Uterus (tissue), 2 donors: Measurements from ENCODE around the gene ADPRHL1.

Experiments
- CTCF ChIP-seq, 4 experiments: fragments of 200-600 bp in 2 of 4; fragments of 450-650 bp in 2 of 4; sonication (generic) in 2 of 4; IDR thresholded peaks; one replicate each; pipeline ENCODE4 v1.5.1; 2016 to 2019; ENCODE audit warnings: antibody characterized with exemption in 4 of 4, mild to moderate bottlenecking in 2 of 4, moderate library complexity in 1 of 4
- POLR2A ChIP-seq, 2 donors: fragments of 450-650 bp; IDR thresholded peaks; one replicate each; pipeline ENCODE4 v1.6.1; 2016; ENCODE audit warnings: antibody characterized with exemption in 2 of 2, mild to moderate bottlenecking in 1 of 2, moderate library complexity in 1 of 2

DNA sequence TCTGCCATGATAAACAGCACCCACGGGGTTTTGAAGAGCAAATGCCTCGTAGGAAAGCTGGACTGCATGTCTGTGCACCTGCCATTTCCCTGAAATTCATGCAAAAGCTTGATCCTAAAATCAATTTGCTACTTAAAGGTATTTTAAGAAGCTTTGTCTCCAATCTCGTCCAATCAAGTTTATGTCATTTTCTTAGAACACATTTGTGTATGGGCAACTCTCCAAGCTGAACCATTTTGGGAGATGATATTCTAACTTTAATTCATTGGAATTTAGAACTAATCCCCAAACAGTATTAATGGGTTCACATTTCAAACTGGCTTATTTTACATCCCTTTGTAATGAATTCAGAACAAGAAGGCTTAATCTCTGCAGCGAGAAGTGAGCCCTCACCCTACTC lies 822 bp downstream of the ADPRHL1 start:
- no peak for TF ChIP-seq CTCF (IDR thresholded peaks at IDR 0.05)
- no peak for TF ChIP-seq POLR2A (IDR thresholded peaks at IDR 0.05)
